CD4-positive, alpha-beta T cell (primary cell): ENCODE results near the gene SYNE3. TPM values are rescaled to one million over a fixed set of nuclear protein-coding genes. Genes with fewer than 3 reads are reported as not detected.

Experiments used
- ATAC-seq: fragments of 200-7000 bp; cut with Tn5 transposase; one replicate; pipeline ENCODE4 v1.10.0; 2022; ENCODE audit warnings: mild to moderate bottlenecking; ENCODE audit not compliant: poor library complexity
- CTCF ChIA-PET: fragments of 350-600 bp; sonication (Branson Sonifier 250); formaldehyde crosslinking; loops from one replicate; lab custom pipeline; 2021; ENCODE audit warnings: antibody characterized with exemption, inconsistent platforms; lab: Charles Lee
- POLR2A ChIA-PET: fragments of 350-600 bp; sonication (Branson Sonifier 250); formaldehyde crosslinking; loops from one replicate; lab custom pipeline; 2021; ENCODE audit warnings: antibody characterized with exemption, inconsistent platforms; lab: Charles Lee
- DNase-seq, 14 experiments: peaks; one replicate each; pipeline ENCODE4 v3.0.0-alpha.2; 2013 to 2020; ENCODE audit warnings: mixed read lengths in 2 of 14
- H3K27ac ChIP-seq, 2 donors: one replicate each; pipeline versions ENCODE4 v1.5.1 to v1.7.0; 2013; ENCODE audit warnings: low read length in 2 of 2, low read depth in 1 of 2, mild to moderate bottlenecking in 1 of 2
- H3K27me3 ChIP-seq, 2 experiments: 1 replicate in 1 of 2; 2 replicates in 1 of 2; pipeline versions ENCODE4 v1.6.1 to v1.7.0; 2013; ENCODE audit warnings: low read length in 2 of 2, control low read depth in 1 of 2, mild to moderate bottlenecking in 1 of 2, moderate library complexity in 1 of 2; ENCODE audit not compliant: insufficient read depth in 2 of 2, control insufficient read depth in 1 of 2
- H3K36me3 ChIP-seq: one replicate; pipeline ENCODE4 v1.6.1; 2013; ENCODE audit warnings: low read length, control low read depth; ENCODE audit not compliant: insufficient read depth
- H3K4me1 ChIP-seq: one replicate; pipeline ENCODE4 v1.6.1; 2013; ENCODE audit warnings: low read length, control low read depth; ENCODE audit not compliant: insufficient read depth
- H3K4me3 ChIP-seq: one replicate; pipeline ENCODE4 v1.5.1; 2013; ENCODE audit warnings: mild to moderate bottlenecking, low read length, moderate library complexity
- H3K9me3 ChIP-seq, 2 experiments: 1 replicate in 1 of 2; 2 replicates in 1 of 2; pipeline versions ENCODE4 v1.6.1 to v1.7.0; 2013; ENCODE audit warnings: low read length in 2 of 2, mild to moderate bottlenecking in 2 of 2, control low read depth in 1 of 2, moderate library complexity in 1 of 2; ENCODE audit not compliant: control insufficient read depth in 1 of 2, insufficient read depth in 1 of 2
- H3K27ac Mint-ChIP-seq: one replicate; pipeline ENCODE4 v1.8.0; 2020; ENCODE audit warnings: mixed read lengths
- H3K27me3 Mint-ChIP-seq: one replicate; pipeline ENCODE4 v1.8.0; 2021; ENCODE audit warnings: mixed read lengths
- H3K36me3 Mint-ChIP-seq: one replicate; pipeline ENCODE4 v1.8.0; 2021; ENCODE audit warnings: low read depth, mixed read lengths
- H3K4me1 Mint-ChIP-seq: one replicate; pipeline ENCODE4 v1.8.0; 2021; ENCODE audit warnings: low read depth, mixed read lengths
- H3K4me3 Mint-ChIP-seq: one replicate; pipeline ENCODE4 v1.8.0; 2020; ENCODE audit warnings: mild to moderate bottlenecking, mixed read lengths
- H3K9me3 Mint-ChIP-seq: one replicate; pipeline ENCODE4 v1.8.0; 2020; ENCODE audit warnings: mixed read lengths
- CTCF ChIP-seq: fragments of 200-600 bp; IDR thresholded peaks from one replicate; pipeline ENCODE4 v1.8.0; 2022; ENCODE audit warnings: antibody characterized with exemption, mild to moderate bottlenecking
- intact Hi-C, 2 experiments: fragments of 100-400 bp; cut with DNase I in 1 of 2; cut with micrococcal nuclease in 1 of 2; formaldehyde crosslinking; loops; one replicate each; pipeline versions ENCODE4 v1.15.1 to v1.9.0; 2023 to 2025; cut with DNase I, micrococcal nuclease
- total RNA-seq, 174 experiments: library from RNA in 2 of 174; stranded (reverse) in 2 of 174; gene quantifications; one replicate each; pipeline ENCODE4 v1.2.3 and lab custom pipeline; 2021 to 2026

Gene SYNE3
- total RNA-seq, 2 experiments from 2014 or later, result 29.4 to 31.4 TPM

GRCh38 chr14:95536036-95536593 is 19.7 kb upstream of the SYNE3 start:
- Histone ChIP-seq H3K27ac (no peak overlapping the region), H3K9me3 (no peaks in the 10 kb centered on the region), H3K4me3 (peak overlapping the region; percentile 66), H3K27me3 (no peaks in the 10 kb centered on the region), H3K4me1 (peaks cover 37% of the 10 kb centered on the region), H3K36me3 (peaks cover 6% of the 10 kb centered on the region)
- DNase-seq (no peak), ATAC-seq (no peak)
- intact Hi-C loops, result loop anchor here in 1 of 2 experiments (10.0 kb wide), 1 partner anchor 221 kb away; the partner anchor contains the start of gene CLMN
- Mint-ChIP-seq H3K4me1 (peaks cover 84% of the 10 kb centered on the region), H3K36me3 (peaks cover 16% of the 10 kb centered on the region), H3K9me3 (no peaks in the 10 kb centered on the region), H3K27me3 (no peaks in the 10 kb centered on the region), H3K27ac (peak overlapping the region; percentile 57), H3K4me3 (peak overlapping the region; percentile 96)
- TF ChIP-seq CTCF, result no peak
- CTCF ChIA-PET, result interaction anchor here (1.3 to 2.3 kb wide), 2 partner anchors 9 to 20 kb away, joined by 3 to 7 read pairs; partner anchors contain the start of gene SYNE3
- POLR2A ChIA-PET, result interaction anchor here (0.6 to 4.5 kb wide), 5 partner anchors 12 to 773 kb away, joined by 4 to 45 read pairs (median 4); partner anchors contain the start of gene SYNE3

- Histone ChIP-seq H3K9me3 (no peaks in the 10 kb centered on the region), H3K27me3 (no peaks in the 10 kb centered on the region), H3K27ac (no peak overlapping the region), H3K4me1 (peaks cover 37% of the 10 kb centered on the region), H3K4me3 (peak overlapping the region; percentile 66), H3K36me3 (peaks cover 10% of the 10 kb centered on the region)
- DNase-seq (peak in 2 of 14 experiments; percentile 21 to 37), ATAC-seq (no peak)
- CTCF ChIA-PET, result interaction anchor here (0.9 to 3.0 kb wide), 3 partner anchors 8 to 93 kb away, joined by 4 to 17 read pairs (median 7); no protein-coding TSS in a partner anchor
- intact Hi-C loops, result loop anchor here (2.0 to 10.0 kb wide), 4 partner anchors 17 to 221 kb away; partner anchors contain the start of genes CLMN (in 1 of the 2) and SYNE3 (in 1 of the 2)
- Mint-ChIP-seq H3K4me3 (peak overlapping the region; percentile 96), H3K27ac (peak overlapping the region; percentile 57), H3K4me1 (peaks cover 77% of the 10 kb centered on the region), H3K27me3 (no peaks in the 10 kb centered on the region), H3K9me3 (no peaks in the 10 kb centered on the region), H3K36me3 (peaks cover 16% of the 10 kb centered on the region)
- POLR2A ChIA-PET, result interaction anchor here (0.6 to 4.5 kb wide), 7 partner anchors 11 to 772 kb away, joined by 3 to 45 read pairs (median 4); partner anchors contain the start of gene SYNE3
- TF ChIP-seq CTCF, result no peak
Observed at GRCh38 chr14:95535226-95536021, 19.0 kb upstream of the SYNE3 start.
